GM12801 (cell line): ENCODE measurements around the gene CALN1.

Experiments
- CTCF ChIP-seq: IDR thresholded peaks from one replicate; pipeline ENCODE4 v1.5.1; 2011; ENCODE audit warnings: control low read depth; ENCODE audit not compliant: insufficient read length; ENCODE audit errors: extremely low read depth

Gene CALN1

GRCh38 chr7:72321081-72321480, 91.1 kb downstream of the CALN1 start:
- TF ChIP-seq CTCF, result no peak

- TF ChIP-seq CTCF, result no peak
Measured at GRCh38 chr7:72317341-72317740, 94.8 kb downstream of the CALN1 start.

GRCh38 chr7:72316148-72316547, 96.0 kb downstream of the CALN1 start:
- TF ChIP-seq CTCF, result no peak

- no peak for TF ChIP-seq CTCF
Measured at GRCh38 chr7:72313906-72314305, 98.2 kb downstream of the CALN1 start.

GRCh38 chr7:72310301-72310700, 101.8 kb downstream of the CALN1 start:
- no peak for TF ChIP-seq CTCF

GRCh38 chr7:72309476-72309875, 102.7 kb downstream of the CALN1 start:
- no peak for TF ChIP-seq CTCF

GRCh38 chr7:72308986-72309385, 103.2 kb downstream of the CALN1 start:
- no peak for TF ChIP-seq CTCF

GRCh38 chr7:72307566-72307965, 104.6 kb downstream of the CALN1 start:
- TF ChIP-seq CTCF, result no peak
